Measurements from ENCODE around the gene EFNB3. TPM values are rescaled to one million over a fixed set of nuclear protein-coding genes. Genes with fewer than 3 reads are reported as not detected.

EFNB3 gene
- 27.3 to 28.2 TPM (median 28.1 TPM) in 3 replicates for total RNA-seq

- peak; percentile 57 to 65 for DNase-seq (ENCODE audit: low spot score in 2 of 2, unreplicated experiment in 2 of 2)
- no peak for TF ChIP-seq CTCF (IDR thresholded peaks at IDR 0.05; ENCODE audit: unreplicated experiment)
- H3K27me3 Mint-ChIP-seq (ENCODE audit: low read depth), result no peaks in the 10 kb centered on the region
- H3K27ac Mint-ChIP-seq, result peak within 1 kb of the TSS; percentile 89
- H3K4me3 Mint-ChIP-seq, result peak within 1 kb of the TSS; percentile 83
- peaks cover 2% of the 10 kb centered on the region for H3K36me3 Mint-ChIP-seq
- H3K9me3 Mint-ChIP-seq, result no peaks in the 10 kb centered on the region
- peaks cover 30% of the 10 kb centered on the region for H3K4me1 Mint-ChIP-seq
Observed at GRCh38 chr17:7704601-7705268, at the start of gene EFNB3. Gene EFNB3 (plus strand): TSS chr17:7705202. CDS start chr17:7705599, 397 bp downstream.

- no peak for TF ChIP-seq CTCF (IDR thresholded peaks at IDR 0.05; ENCODE audit: unreplicated experiment)
- Mint-ChIP-seq H3K27me3 (ENCODE audit: low read depth) (peaks cover 40% of the 10 kb centered on the region), H3K27ac (no peak overlapping the region), H3K4me1 (peaks cover 37% of the 10 kb centered on the region), H3K9me3 (no peaks in the 10 kb centered on the region), H3K36me3 (no peaks in the 10 kb centered on the region), H3K4me3 (no peak overlapping the region)
- no peak for DNase-seq (ENCODE audit: low spot score in 2 of 2, unreplicated experiment in 2 of 2)
Observed at GRCh38 chr17:7655541-7655840, 49.5 kb upstream of the EFNB3 start.

- peak overlapping the region; percentile 27 for H3K27ac Mint-ChIP-seq
- no peak for DNase-seq (ENCODE audit: low spot score in 2 of 2, unreplicated experiment in 2 of 2)
- H3K4me3 Mint-ChIP-seq, result no peak overlapping the region
- H3K4me1 Mint-ChIP-seq, result peaks cover 28% of the 10 kb centered on the region
- no peak for TF ChIP-seq CTCF (IDR thresholded peaks at IDR 0.05; ENCODE audit: unreplicated experiment)
- H3K9me3 Mint-ChIP-seq, result no peaks in the 10 kb centered on the region
- H3K27me3 Mint-ChIP-seq (ENCODE audit: low read depth), result peaks cover 29% of the 10 kb centered on the region
- no peaks in the 10 kb centered on the region for H3K36me3 Mint-ChIP-seq
Observed at GRCh38 chr17:7656958-7657609, 47.9 kb upstream of the EFNB3 start.

- Mint-ChIP-seq H3K27ac (no peak overlapping the region), H3K27me3 (ENCODE audit: low read depth) (no peaks in the 10 kb centered on the region), H3K36me3 (peaks cover 22% of the 10 kb centered on the region), H3K9me3 (no peaks in the 10 kb centered on the region), H3K4me3 (no peak overlapping the region), H3K4me1 (no peaks in the 10 kb centered on the region)
- DNase-seq (ENCODE audit: low spot score in 2 of 2, unreplicated experiment in 2 of 2), result no peak
- TF ChIP-seq CTCF (IDR thresholded peaks at IDR 0.05; ENCODE audit: unreplicated experiment), result no peak
Observed at GRCh38 chr17:7667656-7668406, 37.2 kb upstream of the EFNB3 start.

- DNase-seq (ENCODE audit: low spot score in 2 of 2, unreplicated experiment in 2 of 2), result no peak
- Mint-ChIP-seq H3K9me3 (peaks cover 4% of the 10 kb centered on the region), H3K4me1 (no peaks in the 10 kb centered on the region), H3K36me3 (peaks cover 27% of the 10 kb centered on the region), H3K27me3 (ENCODE audit: low read depth) (no peaks in the 10 kb centered on the region), H3K4me3 (no peak overlapping the region), H3K27ac (no peak overlapping the region)
- no peak for TF ChIP-seq CTCF (IDR thresholded peaks at IDR 0.05; ENCODE audit: unreplicated experiment)
Observed at GRCh38 chr17:7668482-7668881, 36.5 kb upstream of the EFNB3 start.

Data from mesothelial cell of epicardium (in vitro differentiated cells).